Adrenal gland (tissue), 5 donors: ENCODE measurements around the gene SGMS1.
"Not testable (repeated sequence)": the region's sequence is repeated elsewhere in the genome, so short reads cannot be mapped to it uniquely, and the experiment has no call there.

Experiments used
- POLR2A ChIP-seq, 2 donors: fragments of 450-650 bp; IDR thresholded peaks; one replicate each; pipeline ENCODE4 v1.6.1; 2017; ENCODE audit warnings: antibody characterized with exemption in 2 of 2, mild to moderate bottlenecking in 2 of 2, moderate library complexity in 1 of 2
- TF ChIP-seq, protein P1 (sequence below), 6 experiments: fragments of 450-650 bp in 4 of 6; fragments of 200-600 bp in 2 of 6; sonication (generic) in 1 of 6; IDR thresholded peaks; 1 replicate in 5 of 6; 2 replicates in 1 of 6; pipeline versions ENCODE4 v1.5.1 to v1.8.0; 2016 to 2021; ENCODE audit warnings: antibody characterized with exemption in 6 of 6, mild to moderate bottlenecking in 2 of 6, moderate library complexity in 1 of 6
- donor health status: DM: no; HTN: no; CAD: no.

DNA sequence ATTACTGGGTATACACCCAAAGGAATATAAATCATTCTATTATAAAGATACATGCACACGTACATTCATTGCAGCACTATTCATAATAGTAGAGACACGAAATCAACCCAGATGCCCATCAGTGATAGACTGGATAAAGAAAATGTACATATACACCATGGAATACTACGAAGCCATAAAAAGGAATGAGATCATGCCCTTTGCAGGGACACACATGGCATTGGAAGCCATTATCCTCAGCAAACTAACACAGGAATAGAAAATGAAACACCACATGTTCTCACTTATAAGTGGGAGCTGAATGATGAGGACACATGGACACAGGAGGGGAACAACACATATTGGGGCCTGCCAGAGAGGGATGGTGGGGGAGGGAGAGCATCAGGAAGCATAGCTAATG is 74.6 kb downstream of the SGMS1 start:
- TF ChIP-seq, protein P1, sequence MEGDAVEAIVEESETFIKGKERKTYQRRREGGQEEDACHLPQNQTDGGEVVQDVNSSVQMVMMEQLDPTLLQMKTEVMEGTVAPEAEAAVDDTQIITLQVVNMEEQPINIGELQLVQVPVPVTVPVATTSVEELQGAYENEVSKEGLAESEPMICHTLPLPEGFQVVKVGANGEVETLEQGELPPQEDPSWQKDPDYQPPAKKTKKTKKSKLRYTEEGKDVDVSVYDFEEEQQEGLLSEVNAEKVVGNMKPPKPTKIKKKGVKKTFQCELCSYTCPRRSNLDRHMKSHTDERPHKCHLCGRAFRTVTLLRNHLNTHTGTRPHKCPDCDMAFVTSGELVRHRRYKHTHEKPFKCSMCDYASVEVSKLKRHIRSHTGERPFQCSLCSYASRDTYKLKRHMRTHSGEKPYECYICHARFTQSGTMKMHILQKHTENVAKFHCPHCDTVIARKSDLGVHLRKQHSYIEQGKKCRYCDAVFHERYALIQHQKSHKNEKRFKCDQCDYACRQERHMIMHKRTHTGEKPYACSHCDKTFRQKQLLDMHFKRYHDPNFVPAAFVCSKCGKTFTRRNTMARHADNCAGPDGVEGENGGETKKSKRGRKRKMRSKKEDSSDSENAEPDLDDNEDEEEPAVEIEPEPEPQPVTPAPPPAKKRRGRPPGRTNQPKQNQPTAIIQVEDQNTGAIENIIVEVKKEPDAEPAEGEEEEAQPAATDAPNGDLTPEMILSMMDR (IDR thresholded peaks at IDR 0.05), result not testable (repeated sequence)
- TF ChIP-seq POLR2A (IDR thresholded peaks at IDR 0.05), result not testable (repeated sequence)
